NB4 (cell line): ENCODE data around the gene IQSEC3.

ENCODE experiments used
- TF ChIP-seq, protein P1 (sequence below): IDR thresholded peaks from one replicate; pipeline ENCODE4 v1.5.1; 2012; ENCODE audit warnings: low read depth, low read length
- TF ChIP-seq, protein P2 (sequence below): IDR thresholded peaks from 2 replicates; pipeline ENCODE4 v1.6.1; 2011; ENCODE audit warnings: low read depth, low read length

DNA sequence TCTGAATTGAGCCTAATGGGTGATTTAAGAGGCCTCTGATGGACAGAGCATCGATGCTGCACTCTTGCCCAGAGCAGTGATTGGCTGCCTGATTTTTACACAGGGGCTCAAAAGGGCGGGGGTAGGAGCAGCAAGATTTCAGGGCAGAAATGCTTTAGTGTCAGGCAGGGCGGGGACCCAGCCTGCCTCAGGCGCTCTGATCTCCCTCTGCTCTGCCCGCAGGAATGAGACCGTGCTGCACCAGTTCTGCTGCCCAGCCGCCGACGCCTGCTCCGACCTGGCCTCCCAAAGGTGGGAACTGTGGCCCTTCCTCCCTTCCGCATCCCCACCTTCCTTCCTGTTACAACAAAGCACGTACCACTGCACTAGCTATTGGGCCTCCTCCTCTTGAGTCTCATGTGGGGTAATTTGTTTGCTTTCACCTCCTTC lies 32.4 kb downstream of the IQSEC3 start:
- TF ChIP-seq, protein P1, sequence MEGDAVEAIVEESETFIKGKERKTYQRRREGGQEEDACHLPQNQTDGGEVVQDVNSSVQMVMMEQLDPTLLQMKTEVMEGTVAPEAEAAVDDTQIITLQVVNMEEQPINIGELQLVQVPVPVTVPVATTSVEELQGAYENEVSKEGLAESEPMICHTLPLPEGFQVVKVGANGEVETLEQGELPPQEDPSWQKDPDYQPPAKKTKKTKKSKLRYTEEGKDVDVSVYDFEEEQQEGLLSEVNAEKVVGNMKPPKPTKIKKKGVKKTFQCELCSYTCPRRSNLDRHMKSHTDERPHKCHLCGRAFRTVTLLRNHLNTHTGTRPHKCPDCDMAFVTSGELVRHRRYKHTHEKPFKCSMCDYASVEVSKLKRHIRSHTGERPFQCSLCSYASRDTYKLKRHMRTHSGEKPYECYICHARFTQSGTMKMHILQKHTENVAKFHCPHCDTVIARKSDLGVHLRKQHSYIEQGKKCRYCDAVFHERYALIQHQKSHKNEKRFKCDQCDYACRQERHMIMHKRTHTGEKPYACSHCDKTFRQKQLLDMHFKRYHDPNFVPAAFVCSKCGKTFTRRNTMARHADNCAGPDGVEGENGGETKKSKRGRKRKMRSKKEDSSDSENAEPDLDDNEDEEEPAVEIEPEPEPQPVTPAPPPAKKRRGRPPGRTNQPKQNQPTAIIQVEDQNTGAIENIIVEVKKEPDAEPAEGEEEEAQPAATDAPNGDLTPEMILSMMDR, result no peak
- TF ChIP-seq, protein P2, sequence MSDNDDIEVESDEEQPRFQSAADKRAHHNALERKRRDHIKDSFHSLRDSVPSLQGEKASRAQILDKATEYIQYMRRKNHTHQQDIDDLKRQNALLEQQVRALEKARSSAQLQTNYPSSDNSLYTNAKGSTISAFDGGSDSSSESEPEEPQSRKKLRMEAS, result no peak
